ENCODE measurements around the gene NHLRC1.

NHLRC1 gene

GRCh38 chr6:18076231-18076630 lies 46.2 kb downstream of the NHLRC1 start:
- Histone ChIP-seq H3K4me2 (no peak overlapping the region), H3K27me3 (ENCODE audit: insufficient read depth, low read depth) (no peaks in the 10 kb centered on the region), H3K9ac (no peak overlapping the region), H3K36me3 (ENCODE audit: insufficient read depth) (no peaks in the 10 kb centered on the region), H3K79me2 (ENCODE audit: insufficient read depth, low read depth) (no peaks in the 10 kb centered on the region), H3K4me3 (IDR thresholded peaks at IDR 0.05; ENCODE audit: insufficient read depth, low read depth, low read length) (no peak overlapping the region), H3K4me1 (ENCODE audit: low read depth, poor library complexity, severe bottlenecking) (no peaks in the 10 kb centered on the region), H2AFZ (ENCODE audit: low read depth) (no peak overlapping the region), H4K20me1 (ENCODE audit: insufficient read depth) (no peaks in the 10 kb centered on the region), H3K27ac (no peak overlapping the region)
- TF ChIP-seq CTCF (conservative IDR thresholded peaks at IDR 0.05; ENCODE audit: low read depth, low read length), result no peak

DNA sequence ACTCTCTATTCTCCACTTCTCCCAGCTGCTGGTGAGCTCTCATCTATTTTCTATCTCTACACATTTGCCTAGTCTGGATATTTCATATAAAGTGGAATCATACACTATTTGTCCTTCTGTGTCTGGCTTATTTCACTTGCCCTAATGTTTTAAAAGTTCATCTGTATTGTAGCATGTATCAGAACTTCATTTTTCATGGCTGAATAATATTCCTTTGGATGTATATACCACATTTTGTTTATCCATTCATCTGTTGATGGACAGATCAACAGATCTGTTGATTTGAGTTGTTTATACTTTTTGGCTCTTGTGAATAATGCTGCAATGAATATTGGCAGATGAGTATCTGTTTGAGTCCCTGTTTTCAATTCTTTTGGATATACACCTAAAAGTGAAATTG lies 49.6 kb downstream of the NHLRC1 start:
- H3K36me3 ChIP-seq (ENCODE audit: insufficient read depth), result no peaks in the 10 kb centered on the region
- no peak overlapping the region for H3K4me3 ChIP-seq (IDR thresholded peaks at IDR 0.05; ENCODE audit: insufficient read depth, low read depth, low read length)
- no peak overlapping the region for H3K4me2 ChIP-seq
- no peak overlapping the region for H3K9ac ChIP-seq
- no peaks in the 10 kb centered on the region for H3K27me3 ChIP-seq (ENCODE audit: insufficient read depth, low read depth)
- H3K79me2 ChIP-seq (ENCODE audit: insufficient read depth, low read depth), result no peaks in the 10 kb centered on the region
- no peaks in the 10 kb centered on the region for H4K20me1 ChIP-seq (ENCODE audit: insufficient read depth)
- no peaks in the 10 kb centered on the region for H3K4me1 ChIP-seq (ENCODE audit: low read depth, poor library complexity, severe bottlenecking)
- no peak overlapping the region for H2AFZ ChIP-seq (ENCODE audit: low read depth)
- H3K27ac ChIP-seq, result no peak overlapping the region
- no peak for TF ChIP-seq CTCF (conservative IDR thresholded peaks at IDR 0.05; ENCODE audit: low read depth, low read length)

DNA sequence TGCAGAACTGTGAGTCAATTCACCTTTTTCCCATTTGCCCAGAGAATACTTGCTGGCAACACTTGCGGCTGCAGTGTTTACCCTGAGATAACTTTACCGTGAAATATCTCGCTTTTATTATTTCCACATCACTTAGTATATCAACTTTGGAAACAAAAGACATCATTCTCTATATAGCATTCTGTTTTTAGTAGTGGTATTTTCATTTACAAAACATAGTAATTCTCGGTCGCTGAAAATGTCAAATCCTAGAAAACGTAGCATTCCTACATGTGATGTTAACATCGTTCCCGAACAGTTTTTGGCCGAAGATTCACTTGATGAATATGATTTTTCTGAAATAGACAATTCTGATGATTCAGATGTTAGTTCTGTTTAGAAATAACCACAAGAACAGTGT lies 52.0 kb downstream of the NHLRC1 start:
- Histone ChIP-seq H3K9ac (no peak overlapping the region), H4K20me1 (ENCODE audit: insufficient read depth) (no peaks in the 10 kb centered on the region), H3K27me3 (ENCODE audit: insufficient read depth, low read depth) (no peaks in the 10 kb centered on the region), H3K36me3 (ENCODE audit: insufficient read depth) (no peaks in the 10 kb centered on the region), H2AFZ (ENCODE audit: low read depth) (no peak overlapping the region), H3K4me1 (ENCODE audit: low read depth, poor library complexity, severe bottlenecking) (no peaks in the 10 kb centered on the region), H3K4me3 (IDR thresholded peaks at IDR 0.05; ENCODE audit: insufficient read depth, low read depth, low read length) (no peak overlapping the region), H3K79me2 (ENCODE audit: insufficient read depth, low read depth) (no peaks in the 10 kb centered on the region), H3K4me2 (no peak overlapping the region), H3K27ac (no peak overlapping the region)
- TF ChIP-seq CTCF (conservative IDR thresholded peaks at IDR 0.05; ENCODE audit: low read depth, low read length), result no peak

Data from KMS-11 (cell line).